Omental fat pad (tissue), 4 donors: Measurements from ENCODE around the gene SH3RF1. TPM values are rescaled to one million over a fixed set of nuclear protein-coding genes. Genes with fewer than 3 reads are reported as not detected.

Source experiments
- ATAC-seq: fragments of 150-250 bp; one replicate; pipeline ENCODE4 v1.9.1; 2016; ENCODE audit warnings: mild to moderate bottlenecking, moderate library complexity; ENCODE audit not compliant: low FRiP score
- DNase-seq: peaks from one replicate; pipeline ENCODE4 v3.0.0-alpha.2; 2019; ENCODE audit warnings: low spot score
- CTCF ChIP-seq, 3 donors: fragments of 450-650 bp; IDR thresholded peaks; one replicate each; pipeline ENCODE4 v1.5.1; 2016 to 2017; ENCODE audit warnings: antibody characterized with exemption in 3 of 3, mild to moderate bottlenecking in 3 of 3, moderate library complexity in 2 of 3
- total RNA-seq, 4 donors: library from RNA; depleted of rRNA; stranded (reverse); fragments of >200 nt; gene quantifications; one replicate each; pipeline ENCODE4 v1.1.0, GENCODE V29; 2016

Gene SH3RF1
- total RNA-seq, 4 donors from 2014 or later = 15.9 to 28.5 (median 23.5) TPM

GRCh38 chr4:169189372-169189771 lies 81.4 kb downstream of the SH3RF1 start:
- ATAC-seq (no peak), DNase-seq (no peak)
- TF ChIP-seq CTCF (IDR thresholded peaks at IDR 0.05) = no peak

- no peak for TF ChIP-seq CTCF (IDR thresholded peaks at IDR 0.05)
- DNase-seq = no peak
- ATAC-seq = no peak
Observed at GRCh38 chr4:169188204-169188603, 82.6 kb downstream of the SH3RF1 start.

GRCh38 chr4:169185133-169185956 lies 85.4 kb downstream of the SH3RF1 start:
- ATAC-seq = peak; percentile 51
- TF ChIP-seq CTCF (IDR thresholded peaks at IDR 0.05) = no peak
- no peak for DNase-seq

- ATAC-seq = no peak
- DNase-seq = no peak
- TF ChIP-seq CTCF (IDR thresholded peaks at IDR 0.05) = no peak
Observed at GRCh38 chr4:169184686-169185085, 86.1 kb downstream of the SH3RF1 start.

GRCh38 chr4:169184236-169184635 lies 86.5 kb downstream of the SH3RF1 start:
- TF ChIP-seq CTCF (IDR thresholded peaks at IDR 0.05) = no peak
- DNase-seq (no peak), ATAC-seq (no peak)

GRCh38 chr4:169183581-169183980 lies 87.2 kb downstream of the SH3RF1 start:
- TF ChIP-seq CTCF (IDR thresholded peaks at IDR 0.05) = no peak
- ATAC-seq (no peak), DNase-seq (no peak)
